Measurements from ENCODE around the gene PCDH17. TPM values are rescaled to one million over a fixed set of nuclear protein-coding genes. Genes with fewer than 3 reads are reported as not detected.

The PCDH17 gene
- total RNA-seq, 4 donors from 2014 or later: 0.88 to 4.1 (median 1.8) TPM

- H3K4me1 ChIP-seq: peaks cover 0 to 17% (median 0%) of the 10 kb centered on the region in 4 donors
- no peak for TF ChIP-seq CTCF (IDR thresholded peaks at IDR 0.05)
- TF ChIP-seq POLR2A (IDR thresholded peaks at IDR 0.05): no peak
- peaks cover 0 to 5% (median 0%) of the 10 kb centered on the region in 4 donors for H3K9me3 ChIP-seq
- H3K27me3 ChIP-seq: peaks cover 0 to 17% of the 10 kb centered on the region in 2 donors
- peak overlapping the region in 2 of 4 donors; percentile 37 to 49 for H3K4me3 ChIP-seq
- peak in 1 of 3 donors; percentile 45 for DNase-seq
- peak overlapping the region in 2 of 4 donors; percentile 19 to 31 for H3K27ac ChIP-seq
- H3K36me3 ChIP-seq: no peaks in the 10 kb centered on the region
These were observed 2.6 kb downstream of the PCDH17 start for GRCh38 chr13:57633950-57634838.

GRCh38 chr13:57634839-57635165 lies 3.3 kb downstream of the PCDH17 start:
- H3K4me1 ChIP-seq: peaks cover 0 to 11% (median 0%) of the 10 kb centered on the region in 4 donors
- DNase-seq: peak in 1 of 3 donors; percentile 38
- TF ChIP-seq POLR2A (IDR thresholded peaks at IDR 0.05) (no peak), CTCF (IDR thresholded peaks at IDR 0.05) (no peak)
- H3K4me3 ChIP-seq: peak overlapping the region in 2 of 4 donors; percentile 37 to 49
- peak overlapping the region in 1 of 4 donors; percentile 19 for H3K27ac ChIP-seq
- H3K36me3 ChIP-seq: no peaks in the 10 kb centered on the region
- H3K27me3 ChIP-seq: peaks cover 0 to 17% of the 10 kb centered on the region in 2 donors
- H3K9me3 ChIP-seq: peaks cover 0 to 5% (median 0%) of the 10 kb centered on the region in 4 donors

- H3K36me3 ChIP-seq: no peaks in the 10 kb centered on the region
- H3K9me3 ChIP-seq: peaks cover 0 to 5% (median 0%) of the 10 kb centered on the region in 4 donors
- H3K4me1 ChIP-seq: peaks cover 0 to 7% (median 0%) of the 10 kb centered on the region in 4 donors
- no peak for TF ChIP-seq CTCF (IDR thresholded peaks at IDR 0.05)
- no peak for TF ChIP-seq POLR2A (IDR thresholded peaks at IDR 0.05)
- H3K27ac ChIP-seq: no peak overlapping the region
- DNase-seq: no peak
- H3K4me3 ChIP-seq: no peak overlapping the region
- H3K27me3 ChIP-seq: peaks cover 0 to 14% of the 10 kb centered on the region in 2 donors
These were observed 4.1 kb downstream of the PCDH17 start for GRCh38 chr13:57635541-57636085.

GRCh38 chr13:57636816-57637215 lies 5.3 kb downstream of the PCDH17 start:
- Histone ChIP-seq H3K36me3 (no peaks in the 10 kb centered on the region), H3K4me1 (peaks cover 0 to 7% (median 0%) of the 10 kb centered on the region in 4 donors), H3K27ac (no peak overlapping the region), H3K4me3 (no peak overlapping the region), H3K27me3 (peaks cover 0 to 13% of the 10 kb centered on the region in 2 donors), H3K9me3 (peaks cover 0 to 5% (median 0%) of the 10 kb centered on the region in 4 donors)
- DNase-seq: no peak
- no peak for TF ChIP-seq CTCF (IDR thresholded peaks at IDR 0.05)
- TF ChIP-seq POLR2A (IDR thresholded peaks at IDR 0.05): no peak

- TF ChIP-seq POLR2A (IDR thresholded peaks at IDR 0.05) (no peak), CTCF (IDR thresholded peaks at IDR 0.05) (no peak)
- peaks cover 0 to 5% (median 0%) of the 10 kb centered on the region in 4 donors for H3K9me3 ChIP-seq
- H3K36me3 ChIP-seq: no peaks in the 10 kb centered on the region
- H3K4me3 ChIP-seq: no peak overlapping the region
- no peak overlapping the region for H3K27ac ChIP-seq
- peaks cover 0 to 1% (median 0%) of the 10 kb centered on the region in 4 donors for H3K4me1 ChIP-seq
- DNase-seq: no peak
- peaks cover 0 to 8% of the 10 kb centered on the region in 2 donors for H3K27me3 ChIP-seq
These were observed 6.0 kb downstream of the PCDH17 start for GRCh38 chr13:57637515-57637914.
